Measurements from ENCODE around the gene ADAMTS16.

ADAMTS16 gene

DNA sequence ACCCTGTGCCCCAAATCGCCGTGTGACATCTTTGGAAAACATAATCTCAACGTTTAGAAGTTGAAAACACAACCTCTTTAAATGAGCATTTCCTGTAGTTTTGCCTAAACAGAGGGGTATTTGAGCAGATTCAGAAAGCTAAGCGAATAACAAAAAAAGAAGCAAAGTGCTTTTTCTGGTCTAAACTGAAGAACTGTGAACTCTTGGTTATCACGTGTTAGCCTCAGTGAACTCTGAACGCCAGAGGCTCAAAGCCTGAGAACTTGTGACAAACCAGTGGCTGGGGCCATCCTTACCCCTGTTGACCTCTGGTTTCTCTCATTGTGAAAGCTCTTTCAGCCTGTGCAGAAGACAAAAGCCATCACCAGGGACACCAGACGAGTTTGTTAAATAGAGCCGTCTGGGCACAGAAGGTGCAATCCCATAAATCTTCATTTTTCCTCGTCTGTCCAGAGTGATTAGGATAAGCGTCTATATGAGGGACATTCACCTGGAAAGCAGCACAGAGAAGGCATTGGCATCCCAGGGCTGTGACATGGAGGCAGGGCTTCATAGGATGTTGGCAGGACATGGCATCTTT, 220.9 kb downstream of the ADAMTS16 start:
- no peak overlapping the region for H3K4me3 ChIP-seq (ENCODE audit: low read length)
- DNase-seq (ENCODE audit: low read depth), result no peak
- TF ChIP-seq, protein P1, sequence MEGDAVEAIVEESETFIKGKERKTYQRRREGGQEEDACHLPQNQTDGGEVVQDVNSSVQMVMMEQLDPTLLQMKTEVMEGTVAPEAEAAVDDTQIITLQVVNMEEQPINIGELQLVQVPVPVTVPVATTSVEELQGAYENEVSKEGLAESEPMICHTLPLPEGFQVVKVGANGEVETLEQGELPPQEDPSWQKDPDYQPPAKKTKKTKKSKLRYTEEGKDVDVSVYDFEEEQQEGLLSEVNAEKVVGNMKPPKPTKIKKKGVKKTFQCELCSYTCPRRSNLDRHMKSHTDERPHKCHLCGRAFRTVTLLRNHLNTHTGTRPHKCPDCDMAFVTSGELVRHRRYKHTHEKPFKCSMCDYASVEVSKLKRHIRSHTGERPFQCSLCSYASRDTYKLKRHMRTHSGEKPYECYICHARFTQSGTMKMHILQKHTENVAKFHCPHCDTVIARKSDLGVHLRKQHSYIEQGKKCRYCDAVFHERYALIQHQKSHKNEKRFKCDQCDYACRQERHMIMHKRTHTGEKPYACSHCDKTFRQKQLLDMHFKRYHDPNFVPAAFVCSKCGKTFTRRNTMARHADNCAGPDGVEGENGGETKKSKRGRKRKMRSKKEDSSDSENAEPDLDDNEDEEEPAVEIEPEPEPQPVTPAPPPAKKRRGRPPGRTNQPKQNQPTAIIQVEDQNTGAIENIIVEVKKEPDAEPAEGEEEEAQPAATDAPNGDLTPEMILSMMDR (IDR thresholded peaks at IDR 0.05; ENCODE audit: insufficient read depth, low read depth, low read length, missing control alignments), result no peak

- TF ChIP-seq, protein P1 (IDR thresholded peaks at IDR 0.05; ENCODE audit: insufficient read depth, low read depth, low read length, missing control alignments), result no peak
- DNase-seq (ENCODE audit: low read depth), result no peak
- no peak overlapping the region for H3K4me3 ChIP-seq (ENCODE audit: low read length)
Measured at GRCh38 chr5:5363045-5363444, 222.9 kb downstream of the ADAMTS16 start.

DNA sequence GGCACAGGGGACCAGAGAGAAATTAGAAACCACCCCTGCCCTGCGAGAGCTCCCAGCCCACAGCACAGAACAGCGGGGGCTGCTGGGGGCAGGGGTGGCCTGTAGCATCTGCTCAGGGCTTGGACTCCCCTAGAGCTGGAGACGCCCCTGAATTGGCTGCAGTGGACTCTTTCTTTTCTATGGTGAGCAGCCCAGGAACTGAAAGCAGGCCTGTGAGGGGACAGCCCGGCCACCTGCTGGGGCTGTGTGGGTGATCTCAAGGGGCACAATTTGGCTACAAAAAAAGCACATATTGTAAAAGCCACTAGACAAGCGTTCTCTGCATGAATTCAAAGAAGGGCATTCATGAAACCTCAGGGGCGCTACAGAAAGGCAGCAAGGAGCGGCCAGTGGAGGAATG, 224.8 kb downstream of the ADAMTS16 start:
- TF ChIP-seq, protein P1 (IDR thresholded peaks at IDR 0.05; ENCODE audit: insufficient read depth, low read depth, low read length, missing control alignments), result no peak
- no peak for DNase-seq (ENCODE audit: low read depth)
- H3K4me3 ChIP-seq (ENCODE audit: low read length), result no peak overlapping the region

GRCh38 chr5:5367739-5368138, 227.6 kb downstream of the ADAMTS16 start:
- no peak overlapping the region for H3K4me3 ChIP-seq (ENCODE audit: low read length)
- TF ChIP-seq, protein P1 (IDR thresholded peaks at IDR 0.05; ENCODE audit: insufficient read depth, low read depth, low read length, missing control alignments), result no peak
- DNase-seq (ENCODE audit: low read depth), result no peak

GRCh38 chr5:5369051-5369605, 229.0 kb downstream of the ADAMTS16 start:
- no peak overlapping the region for H3K4me3 ChIP-seq (ENCODE audit: low read length)
- no peak for DNase-seq (ENCODE audit: low read depth)
- TF ChIP-seq, protein P1 (IDR thresholded peaks at IDR 0.05; ENCODE audit: insufficient read depth, low read depth, low read length, missing control alignments), result no peak
